Stimulated activated CD4-positive, alpha-beta T cell treated with anti-CD3 and anti-CD28 coated beads, Interleukin-15, amount 100 ng/mL, for 48 hours (primary cell): ENCODE measurements around the gene ARHGEF10L.

Source experiments
- DNase-seq, 2 donors: peaks; one replicate each; pipeline ENCODE4 v3.0.0-alpha.2; 2020; ENCODE audit warnings: low read depth in 2 of 2

Gene ARHGEF10L

DNA sequence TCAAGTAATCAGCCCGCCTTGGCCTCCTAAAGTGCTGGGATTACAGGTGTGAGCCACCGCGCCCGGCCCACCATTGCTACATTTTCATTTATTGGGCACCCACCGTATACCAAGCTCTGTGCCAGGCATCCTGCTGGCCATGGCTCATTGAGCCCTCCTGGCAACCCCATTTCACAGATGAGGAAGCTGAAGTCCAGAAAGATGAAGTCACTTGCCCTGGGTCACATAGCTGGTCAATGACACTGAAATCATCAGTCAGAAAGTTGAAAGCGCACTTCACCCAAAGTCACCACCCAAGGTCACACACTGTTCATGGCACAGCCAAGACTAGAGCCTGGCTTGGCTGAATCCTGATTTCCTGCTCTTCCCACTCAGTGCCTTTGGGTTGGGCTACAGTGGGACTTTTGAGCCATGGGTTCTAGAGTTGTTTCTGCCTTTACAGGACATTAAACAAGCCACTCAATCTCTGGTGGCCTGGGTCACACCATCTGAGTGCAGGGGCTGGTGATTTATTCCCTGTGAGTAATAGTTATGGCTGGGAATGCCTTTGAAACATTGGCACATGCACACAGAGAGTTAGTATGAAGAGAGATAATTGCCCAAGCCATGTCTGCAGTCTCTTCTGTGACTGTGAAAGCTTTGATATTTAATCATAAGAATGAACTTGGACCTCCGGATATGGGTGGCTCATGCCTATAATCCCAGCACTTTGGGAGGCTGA lies 16.0 kb upstream of the ARHGEF10L start:
- no peak for DNase-seq

DNA sequence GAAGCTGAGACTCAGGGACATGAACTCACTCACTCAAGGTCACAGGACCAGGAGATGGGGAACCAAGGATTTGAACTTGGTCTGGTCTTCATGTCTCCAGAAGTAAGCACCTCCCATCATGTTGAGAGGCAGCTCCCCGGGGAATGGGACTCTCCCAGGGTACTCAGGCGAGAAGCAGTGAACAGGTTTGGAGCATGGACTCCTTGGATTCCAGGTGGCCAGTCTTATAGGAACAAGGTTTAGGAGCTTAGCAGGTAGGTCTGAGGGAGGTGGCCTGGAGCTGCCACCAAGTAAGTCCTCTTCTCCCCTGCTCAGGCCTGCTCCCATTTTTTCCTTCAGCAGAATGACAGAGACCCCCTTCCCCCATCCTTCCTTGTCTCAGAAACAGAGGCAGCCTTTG lies 14.9 kb upstream of the ARHGEF10L start:
- DNase-seq: no peak

DNA sequence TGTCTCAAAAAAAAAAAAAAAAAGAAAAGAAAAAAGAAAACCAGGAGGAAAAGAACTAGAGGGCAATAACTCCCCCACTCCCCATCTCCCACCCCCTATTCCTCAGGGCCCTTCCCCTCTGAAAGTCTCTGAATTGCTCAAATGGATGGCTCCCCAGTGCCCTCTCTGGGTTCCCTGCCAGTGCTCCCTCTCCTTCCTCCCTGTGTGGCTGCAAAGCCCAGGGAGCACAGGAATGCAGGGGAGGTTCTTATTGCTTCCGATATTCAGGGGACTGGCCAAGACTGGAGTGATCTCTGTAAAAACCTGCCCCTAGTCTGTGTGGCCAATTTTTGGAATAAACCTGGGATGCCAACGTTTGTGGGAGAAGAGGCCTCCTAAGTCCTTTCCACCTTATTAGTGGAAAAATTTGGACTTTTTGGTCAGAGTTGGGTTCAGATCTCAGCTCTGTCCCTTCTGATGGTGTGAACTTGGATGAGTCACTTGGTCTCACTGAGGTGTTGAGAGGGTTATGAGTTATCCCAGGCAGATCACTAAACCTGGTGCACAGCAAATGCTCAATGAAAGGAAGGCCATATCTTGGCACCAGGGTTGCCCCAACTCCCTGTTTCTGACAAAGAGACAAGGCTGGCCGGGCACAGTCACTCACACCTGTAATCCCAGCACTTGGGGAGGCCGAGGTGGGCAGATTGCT lies 13.4 kb upstream of the ARHGEF10L start:
- DNase-seq: no peak

- no peak for DNase-seq
Measured at GRCh38 chr1:17527036-17527914, 12.2 kb upstream of the ARHGEF10L start.

GRCh38 chr1:17529381-17529780 lies 10.1 kb upstream of the ARHGEF10L start:
- DNase-seq: no peak

- no peak for DNase-seq
Measured at GRCh38 chr1:17531343-17531681, 8.2 kb upstream of the ARHGEF10L start.

GRCh38 chr1:17531682-17532487 lies 7.6 kb upstream of the ARHGEF10L start:
- no peak for DNase-seq

DNA sequence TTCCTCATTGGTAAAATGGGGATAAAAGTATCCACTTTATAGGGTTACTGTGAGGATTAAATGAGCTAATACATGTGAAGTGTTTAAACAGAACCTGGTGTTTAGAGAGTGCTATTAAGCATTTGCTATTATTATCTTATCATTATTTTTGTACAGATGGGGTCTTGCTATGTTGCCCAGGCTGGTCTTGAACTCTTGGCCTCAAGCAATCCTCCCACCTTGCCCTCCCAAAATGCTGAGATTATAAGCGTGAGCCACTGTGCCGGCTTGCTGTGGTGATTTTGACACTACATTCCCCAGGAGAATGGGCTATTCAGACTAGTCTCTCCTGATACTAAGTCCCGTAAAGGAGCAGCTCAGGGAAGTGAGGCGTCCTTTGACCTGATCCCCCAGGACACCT lies 6.3 kb upstream of the ARHGEF10L start:
- no peak for DNase-seq

DNA sequence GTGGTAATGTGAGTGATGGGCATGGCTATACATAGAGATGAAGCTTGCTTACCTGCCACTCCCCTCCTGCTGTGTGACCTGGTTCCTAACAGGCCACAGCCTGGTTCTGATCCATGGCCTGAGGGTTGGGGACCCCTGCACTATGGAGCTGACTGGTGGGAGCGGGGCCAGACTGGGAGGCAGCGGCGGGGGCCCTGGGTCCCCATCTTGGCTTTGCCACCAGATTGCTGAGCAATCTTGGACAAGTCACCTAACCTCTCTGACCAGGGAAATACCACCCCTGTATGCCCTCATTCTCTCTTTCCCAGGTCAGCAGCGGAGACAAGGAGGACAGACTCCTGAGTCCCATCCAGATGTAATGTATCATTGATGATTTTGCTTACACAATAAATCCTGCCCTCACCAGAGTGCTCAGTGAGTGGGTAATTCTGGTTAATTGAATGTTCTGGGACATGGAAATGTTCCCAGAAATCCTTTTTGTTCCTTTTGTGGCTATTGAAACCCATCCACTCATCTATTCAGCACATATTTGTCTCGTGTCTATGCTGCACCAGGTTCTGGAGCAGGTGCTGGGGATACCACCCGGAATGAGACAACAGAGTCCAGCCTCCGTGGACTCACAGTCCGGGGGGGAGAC lies 4.1 kb upstream of the ARHGEF10L start:
- no peak for DNase-seq

DNA sequence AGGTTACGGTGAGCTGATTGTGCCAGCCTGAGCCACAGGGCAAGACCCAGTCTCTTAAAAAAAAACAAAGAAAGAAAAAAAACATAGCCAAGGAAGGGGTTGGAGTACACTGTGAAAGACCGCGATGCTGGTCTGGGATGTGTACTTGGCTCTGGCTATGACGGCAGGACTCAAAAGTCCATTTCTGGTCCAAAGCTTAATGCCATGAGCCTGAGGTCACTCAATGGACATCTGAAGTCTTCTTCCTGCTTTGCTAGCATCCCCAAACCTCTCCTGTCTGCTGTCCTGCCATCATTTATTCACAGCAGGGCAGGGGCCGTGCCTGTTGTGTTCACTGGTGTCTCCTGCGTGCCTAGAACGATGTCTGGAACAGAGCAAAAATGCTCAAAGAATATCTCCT lies 1.5 kb upstream of the ARHGEF10L start:
- DNase-seq: no peak

- DNase-seq: no peak
Measured at GRCh38 chr1:17538428-17539117, 925 bp upstream of the ARHGEF10L start.

DNA sequence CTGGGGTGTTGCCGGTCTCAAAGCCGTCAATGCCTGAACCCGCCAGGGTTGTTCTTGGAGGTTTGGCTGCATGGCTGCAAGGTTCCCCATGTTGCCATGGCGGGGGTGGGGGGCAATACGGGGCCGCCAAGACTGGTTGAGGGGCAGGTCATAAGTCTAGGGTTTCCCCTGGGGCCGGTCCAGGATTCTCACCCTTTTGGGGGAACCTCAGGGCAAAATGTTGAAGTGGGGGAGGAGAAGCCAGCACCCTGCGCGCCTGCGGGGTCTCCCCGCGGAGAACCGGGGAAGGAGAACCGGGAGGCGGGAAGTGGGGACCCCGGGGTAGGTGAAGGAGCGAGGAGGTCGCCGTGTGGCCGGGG lies 401 bp upstream of the ARHGEF10L start:
- no peak for DNase-seq

GRCh38 chr1:17540255-17541001 lies 930 bp downstream of the ARHGEF10L start:
- no peak for DNase-seq

DNA sequence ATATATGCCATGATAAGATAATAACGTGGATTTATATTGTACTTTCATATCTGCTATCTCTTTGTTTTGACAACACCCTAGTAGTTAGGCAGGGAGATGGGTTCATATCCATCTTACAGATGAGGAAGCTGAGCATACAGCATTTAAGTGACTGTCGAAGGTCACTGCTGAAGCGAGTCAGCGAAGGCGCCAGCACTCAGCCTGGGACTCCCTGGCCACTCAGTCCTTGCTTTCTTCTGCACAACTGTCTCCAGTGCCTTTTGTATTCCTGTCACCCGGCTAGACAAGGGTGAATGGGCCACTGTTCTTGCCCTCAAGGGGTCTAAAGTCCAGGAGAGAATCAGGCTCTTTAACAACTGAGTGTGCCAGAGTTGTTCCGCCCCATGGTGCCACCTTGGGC lies 3.1 kb downstream of the ARHGEF10L start:
- DNase-seq: no peak

DNA sequence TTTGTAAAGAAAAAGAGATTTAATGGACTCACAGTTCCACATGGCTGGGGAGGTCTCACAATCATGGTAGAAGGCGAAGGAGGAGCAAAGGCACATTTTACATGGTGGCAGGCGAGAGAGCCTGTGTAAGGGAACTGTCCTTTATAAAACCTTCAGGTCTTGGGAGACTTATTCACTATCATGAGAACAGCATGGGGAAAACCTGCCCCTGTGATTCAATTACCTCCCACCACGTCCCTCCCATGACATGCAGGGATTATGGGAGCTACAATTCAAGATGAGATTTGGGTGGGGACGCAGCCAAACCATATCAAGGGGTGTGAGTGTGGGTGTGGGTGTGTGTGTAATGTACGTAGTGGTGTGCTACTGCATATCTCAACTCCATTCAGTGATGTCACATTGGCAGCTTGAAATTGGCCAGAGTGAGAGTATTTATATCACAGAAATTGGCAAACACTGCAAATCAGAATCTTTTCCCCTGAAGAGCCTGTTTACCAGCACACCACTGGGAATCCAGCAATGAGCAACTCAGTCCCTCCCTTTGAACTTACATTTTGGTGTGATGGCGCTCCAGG lies 5.4 kb downstream of the ARHGEF10L start:
- DNase-seq: no peak

DNA sequence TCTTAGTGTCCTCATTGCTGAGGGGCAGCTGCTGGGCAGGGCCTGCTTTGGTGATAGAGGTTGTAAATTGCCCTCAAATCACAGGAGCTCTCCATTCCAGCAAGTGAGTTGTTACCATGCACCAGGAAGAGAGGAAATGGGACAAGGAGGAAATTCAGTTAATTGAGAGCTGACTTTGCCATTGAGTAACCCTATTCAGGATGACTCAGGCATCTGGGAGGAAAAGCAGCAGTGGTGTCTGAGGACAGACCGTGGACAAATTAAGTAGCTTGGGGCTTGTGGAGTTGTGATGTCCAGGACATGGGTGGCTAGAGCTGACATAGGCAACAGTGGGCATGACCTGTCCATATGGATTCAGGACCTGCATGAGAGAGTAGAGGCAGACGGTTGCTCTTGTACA lies 5.9 kb downstream of the ARHGEF10L start:
- no peak for DNase-seq

GRCh38 chr1:17546946-17547670 lies 7.6 kb downstream of the ARHGEF10L start:
- DNase-seq: no peak

DNA sequence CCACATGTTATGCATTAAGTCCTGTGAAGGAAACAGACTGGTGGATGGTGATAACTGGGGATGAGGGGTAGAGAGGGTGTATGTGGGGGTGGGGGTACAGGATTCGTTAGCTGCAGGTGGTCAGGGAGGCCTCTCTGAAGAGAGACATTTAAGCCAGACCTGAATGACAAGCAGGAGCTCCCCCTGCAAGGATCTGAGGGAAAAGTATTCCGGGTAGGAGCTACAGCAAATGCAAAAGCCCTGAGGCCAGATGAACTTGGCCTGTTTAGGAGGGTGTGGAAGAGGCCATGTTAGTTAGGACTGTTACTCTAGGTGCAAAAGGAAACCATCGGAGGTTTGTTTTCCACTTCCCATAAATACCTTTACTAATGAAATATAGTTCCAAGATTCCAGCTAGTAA lies 9.9 kb downstream of the ARHGEF10L start:
- DNase-seq: no peak
